MM.1S (cell line): ENCODE data around the gene KLK14.

Experiments
- DNase-seq: peaks from one replicate; pipeline ENCODE4 v3.0.0-alpha.2; 2015
- H2AFZ ChIP-seq: fragments of 300-600 bp; sonication (generic); 2 replicates; pipeline ENCODE4 v1.6.0; 2016; ENCODE audit warnings: antibody characterized with exemption, low read length
- H3F3A ChIP-seq: fragments of 300-600 bp; sonication (generic); 2 replicates; pipeline ENCODE4 v1.6.1; 2016; ENCODE audit warnings: mild to moderate bottlenecking, antibody characterized with exemption, low read length, moderate library complexity, mixed read lengths; ENCODE audit not compliant: insufficient read depth
- H3K27ac ChIP-seq: fragments of 300-600 bp; sonication (generic); 2 replicates; pipeline ENCODE4 v1.5.1; 2016; ENCODE audit warnings: mild to moderate bottlenecking, low read length
- H3K27me3 ChIP-seq: fragments of 300-600 bp; sonication (generic); replicated peaks from 2 replicates; pipeline ENCODE4 v1.6.0; 2016; ENCODE audit warnings: low read length; ENCODE audit not compliant: insufficient read depth
- H3K36me3 ChIP-seq: fragments of 300-600 bp; sonication (generic); replicated peaks from 2 replicates; pipeline ENCODE4 v1.6.1; 2016; ENCODE audit warnings: mild to moderate bottlenecking, low read length, mixed read lengths; ENCODE audit not compliant: insufficient read depth
- H3K4me1 ChIP-seq: fragments of 300-600 bp; sonication (generic); 2 replicates; pipeline ENCODE4 v1.6.1; 2016; ENCODE audit warnings: low read length, mixed read lengths
- H3K4me2 ChIP-seq: fragments of 300-600 bp; sonication (generic); 2 replicates; pipeline ENCODE4 v1.6.0; 2016; ENCODE audit warnings: low read depth, low read length
- H3K4me3 ChIP-seq: fragments of 300-600 bp; sonication (generic); 2 replicates; pipeline ENCODE4 v1.5.1; 2016; ENCODE audit warnings: low read length, mixed read lengths
- H3K79me2 ChIP-seq: fragments of 300-600 bp; sonication (generic); 2 replicates; pipeline ENCODE4 v1.6.1; 2016; ENCODE audit warnings: mixed run types, low read length, mixed read lengths
- H3K9ac ChIP-seq: fragments of 300-600 bp; sonication (generic); 2 replicates; pipeline ENCODE4 v1.6.1; 2016; ENCODE audit warnings: low read length, mixed read lengths
- H3K9me2 ChIP-seq: fragments of 300-600 bp; sonication (generic); replicated peaks from 2 replicates; pipeline ENCODE4 v1.6.1; 2016; ENCODE audit warnings: mild to moderate bottlenecking, low read length, mixed read lengths; ENCODE audit not compliant: insufficient read depth
- H3K9me3 ChIP-seq: fragments of 300-600 bp; sonication (generic); replicated peaks from 2 replicates; pipeline ENCODE4 v1.6.1; 2016; ENCODE audit warnings: mild to moderate bottlenecking, low read length, mixed read lengths; ENCODE audit not compliant: insufficient read depth
- H4K20me1 ChIP-seq: fragments of 300-600 bp; sonication (generic); 2 replicates; pipeline ENCODE4 v1.6.1; 2016; ENCODE audit warnings: mild to moderate bottlenecking, low read length, moderate library complexity, mixed read lengths; ENCODE audit not compliant: insufficient read depth
- EZH2 ChIP-seq: fragments of 300-600 bp; sonication (generic); optimal IDR thresholded peaks from 2 replicates; pipeline ENCODE3; 2017; ENCODE audit warnings: low read depth, mild to moderate bottlenecking, antibody characterized with exemption, low read length, mixed read lengths
- EZH2phosphoT487 ChIP-seq: fragments of 300-600 bp; sonication (generic); IDR thresholded peaks from 2 replicates; pipeline ENCODE4 v1.6.1; 2018; ENCODE audit warnings: antibody characterized with exemption, low read length
- TF ChIP-seq, protein P1 (sequence below): fragments of 300-600 bp; sonication (generic); IDR thresholded peaks from 2 replicates; pipeline ENCODE4 v1.5.1; 2016; ENCODE audit warnings: antibody characterized with exemption, low read length, mixed read lengths

KLK14 gene

GRCh38 chr19:51125421-51126075 lies 42.9 kb upstream of the KLK14 start:
- no peak overlapping the region for H3K4me3 ChIP-seq
- no peaks in the 10 kb centered on the region for H3K4me1 ChIP-seq
- DNase-seq = no peak
- H3K9ac ChIP-seq = no peak overlapping the region
- peaks cover 32% of the 10 kb centered on the region for H3K27me3 ChIP-seq
- no peak overlapping the region for H3K4me2 ChIP-seq
- H3K36me3 ChIP-seq = no peaks in the 10 kb centered on the region
- H3K27ac ChIP-seq = no peak overlapping the region
- no peaks in the 10 kb centered on the region for H3F3A ChIP-seq
- H4K20me1 ChIP-seq = no peaks in the 10 kb centered on the region
- H3K79me2 ChIP-seq = no peaks in the 10 kb centered on the region
- TF ChIP-seq EZH2 = no peak
- TF ChIP-seq, protein P1, sequence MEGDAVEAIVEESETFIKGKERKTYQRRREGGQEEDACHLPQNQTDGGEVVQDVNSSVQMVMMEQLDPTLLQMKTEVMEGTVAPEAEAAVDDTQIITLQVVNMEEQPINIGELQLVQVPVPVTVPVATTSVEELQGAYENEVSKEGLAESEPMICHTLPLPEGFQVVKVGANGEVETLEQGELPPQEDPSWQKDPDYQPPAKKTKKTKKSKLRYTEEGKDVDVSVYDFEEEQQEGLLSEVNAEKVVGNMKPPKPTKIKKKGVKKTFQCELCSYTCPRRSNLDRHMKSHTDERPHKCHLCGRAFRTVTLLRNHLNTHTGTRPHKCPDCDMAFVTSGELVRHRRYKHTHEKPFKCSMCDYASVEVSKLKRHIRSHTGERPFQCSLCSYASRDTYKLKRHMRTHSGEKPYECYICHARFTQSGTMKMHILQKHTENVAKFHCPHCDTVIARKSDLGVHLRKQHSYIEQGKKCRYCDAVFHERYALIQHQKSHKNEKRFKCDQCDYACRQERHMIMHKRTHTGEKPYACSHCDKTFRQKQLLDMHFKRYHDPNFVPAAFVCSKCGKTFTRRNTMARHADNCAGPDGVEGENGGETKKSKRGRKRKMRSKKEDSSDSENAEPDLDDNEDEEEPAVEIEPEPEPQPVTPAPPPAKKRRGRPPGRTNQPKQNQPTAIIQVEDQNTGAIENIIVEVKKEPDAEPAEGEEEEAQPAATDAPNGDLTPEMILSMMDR = no peak
- no peak for TF ChIP-seq EZH2phosphoT487
- H3K9me3 ChIP-seq = no peaks in the 10 kb centered on the region
- H3K9me2 ChIP-seq = no peaks in the 10 kb centered on the region
- no peak overlapping the region for H2AFZ ChIP-seq

GRCh38 chr19:51124729-51125128 lies 42.0 kb upstream of the KLK14 start, which contains the start of gene SIGLEC9:
TSS of gene SIGLEC9 (plus strand) at chr19:51124906. CDS start at chr19:51124975, 69 bp downstream.
- no peak within 1 kb of the TSS for H3K4me2 ChIP-seq
- no peaks in the 10 kb centered on the region for H3K4me1 ChIP-seq
- no peaks in the 10 kb centered on the region for H4K20me1 ChIP-seq
- H3K27ac ChIP-seq = no peak within 1 kb of the TSS
- no peak within 1 kb of the TSS for H2AFZ ChIP-seq
- H3K4me3 ChIP-seq = no peak within 1 kb of the TSS
- no peak for DNase-seq
- no peak within 1 kb of the TSS for H3K9ac ChIP-seq
- no peak for TF ChIP-seq EZH2phosphoT487
- TF ChIP-seq, protein P1 = no peak
- no peak for TF ChIP-seq EZH2
- H3K79me2 ChIP-seq = no peaks in the 10 kb centered on the region
- peaks cover 35% of the 10 kb centered on the region for H3K27me3 ChIP-seq
- no peaks in the 10 kb centered on the region for H3K36me3 ChIP-seq
- no peaks in the 10 kb centered on the region for H3K9me2 ChIP-seq
- no peaks in the 10 kb centered on the region for H3K9me3 ChIP-seq
- no peaks in the 10 kb centered on the region for H3F3A ChIP-seq

DNA sequence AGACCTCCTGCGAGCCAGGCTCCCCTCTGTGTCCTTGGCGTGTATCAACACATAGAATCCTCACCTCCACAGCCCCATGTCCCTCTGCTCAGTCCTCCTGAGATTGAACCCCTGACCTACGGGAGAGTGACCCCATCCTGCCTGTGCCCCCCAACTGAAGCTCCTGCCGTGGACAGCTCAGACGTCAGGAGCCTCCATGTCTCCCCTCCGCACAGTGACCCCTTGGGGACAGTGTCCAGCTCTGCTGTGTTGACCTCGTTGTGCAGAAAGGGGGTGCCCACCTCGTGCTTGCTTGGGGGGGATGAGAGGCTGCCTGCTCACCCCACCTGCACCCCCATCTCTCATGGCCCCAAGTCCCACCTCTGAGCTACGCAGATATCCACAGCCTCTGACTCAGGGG lies 41.5 kb upstream of the KLK14 start:
- DNase-seq = no peak
- Histone ChIP-seq H3K4me1 (no peaks in the 10 kb centered on the region), H3K4me2 (no peak overlapping the region), H3K9me3 (no peaks in the 10 kb centered on the region), H3K27ac (no peak overlapping the region), H3F3A (no peaks in the 10 kb centered on the region), H3K36me3 (no peaks in the 10 kb centered on the region), H2AFZ (no peak overlapping the region), H3K79me2 (no peaks in the 10 kb centered on the region), H3K9me2 (no peaks in the 10 kb centered on the region), H4K20me1 (no peaks in the 10 kb centered on the region), H3K9ac (no peak overlapping the region), H3K27me3 (peaks cover 40% of the 10 kb centered on the region), H3K4me3 (no peak overlapping the region)
- TF ChIP-seq EZH2phosphoT487 (no peak), EZH2 (no peak)
- TF ChIP-seq, protein P1 = no peak
